Heart left ventricle (tissue), 16 donors: ENCODE measurements around the gene IFITM1. TPM values are rescaled to one million over a fixed set of nuclear protein-coding genes. Genes with fewer than 3 reads are reported as not detected.
"Not testable (repeated sequence)": the region's sequence is repeated elsewhere in the genome, so short reads cannot be mapped to it uniquely, and the experiment has no call there.

Experiments
- ATAC-seq, 4 donors: fragments of 200-7000 bp; cut with Tn5 transposase; one replicate each; pipeline ENCODE4 v1.9.1; 2020 to 2022; ENCODE audit warnings: moderate library complexity in 4 of 4, mild to moderate bottlenecking in 3 of 4, moderate number of reproducible peaks in 1 of 4
- DNase-seq, 5 donors: peaks; one replicate each; pipeline ENCODE4 v3.0.0-alpha.2; 2020
- H3K27ac ChIP-seq, 12 donors: fragments of 200-600 bp; sonication (generic) in 4 of 12; one replicate each; pipeline versions ENCODE4 v1.5.0 to v1.8.0; 2016 to 2022; ENCODE audit warnings: mild to moderate bottlenecking in 2 of 12
- H3K27me3 ChIP-seq, 9 donors: fragments of 200-600 bp; sonication (generic) in 2 of 9; one replicate each; pipeline versions ENCODE4 v1.5.1 to v1.8.0; 2016 to 2022; ENCODE audit warnings: mild to moderate bottlenecking in 3 of 9
- H3K36me3 ChIP-seq, 9 donors: fragments of 200-600 bp; sonication (generic) in 2 of 9; one replicate each; pipeline versions ENCODE4 v1.5.0 to v1.8.0; 2018 to 2022; ENCODE audit warnings: mild to moderate bottlenecking in 2 of 9
- H3K4me1 ChIP-seq, 12 donors: fragments of 200-600 bp; sonication (generic) in 4 of 12; one replicate each; pipeline versions ENCODE4 v1.5.0 to v1.8.0; 2016 to 2022; ENCODE audit warnings: mild to moderate bottlenecking in 3 of 12
- H3K4me3 ChIP-seq, 12 donors: fragments of 200-600 bp; sonication (generic) in 4 of 12; one replicate each; pipeline versions ENCODE4 v1.5.0 to v1.8.0; 2017 to 2022; ENCODE audit warnings: mild to moderate bottlenecking in 9 of 12, moderate library complexity in 4 of 12
- H3K9me3 ChIP-seq, 12 donors: fragments of 200-600 bp; sonication (generic) in 4 of 12; one replicate each; pipeline versions ENCODE4 v1.5.0 to v1.8.0; 2016 to 2022; ENCODE audit warnings: mild to moderate bottlenecking in 1 of 12
- POLR2A ChIP-seq, 2 donors: fragments of 450-650 bp; IDR thresholded peaks; one replicate each; pipeline ENCODE4 v1.6.1; 2017; ENCODE audit warnings: antibody characterized with exemption in 2 of 2, mild to moderate bottlenecking in 2 of 2, moderate library complexity in 2 of 2
- WGBS, 4 donors: extraction: QIAGEN DNeasy Blood & Tissue Kit in 2 of 4; methylation state at CpG; one replicate each; pipeline versions ENCODE4 v1.1.5 to v1.1.7; 2013 to 2018; 5-methylcytosine and 5-hydroxymethylcytosine counted together
- intact Hi-C, 10 donors: fragments of 100-400 bp; cut with DNase I; formaldehyde crosslinking; loops; one replicate each; pipeline versions ENCODE4 v1.11.1 to v1.14.2; 2022
- polyA plus RNA-seq, 2 donors: library from polyadenylated mRNA; stranded (reverse); fragments of 200-250 nt; gene quantifications; one replicate each; pipeline ENCODE4 v1.2.3, GENCODE V29; 2013
- total RNA-seq, 9 donors: library from RNA; depleted of rRNA in 2 of 9; stranded (reverse); fragments of >200 nt in 2 of 9; fragmentation: NEBNext Ultra II Directional in 3 of 9; extraction: Animal tissue kit (Norgen Biotek cat#: 25700) in 3 of 9; gene quantifications; one replicate each; pipeline versions ENCODE4 v1.1.0 to v1.2.4, GENCODE V29; 2016 to 2023
- TF ChIP-seq, protein P1 (sequence below), 12 donors: fragments of 200-600 bp; sonication (generic) in 4 of 12; IDR thresholded peaks; one replicate each; pipeline versions ENCODE4 v1.5.0 to v1.8.0; 2018 to 2022; ENCODE audit warnings: antibody characterized with exemption in 12 of 12, mild to moderate bottlenecking in 5 of 12
- donor health status: ischemic (EF 13 %, LVEDD 7.1; RV severe dilation, severe dysfunction).
- donor health status: healthy with polysubstance abuse.
- donor health status: DM: no; HTN: yes; CAD: no.
- donor health status: DM: no; HTN: no; CAD: no.
- donor health status: ischemic (EF 25% LVEDD 6.9; RV normal size, moderate dysfunction).
- donor health status: ischemic (EF 25% LVEDD 5.7; RV mildly dilated, moderate dysfunction).
- donor health status: healthy.
- donor health status: DM: yes; HTN: yes; CAD: no.
- donor health status: ischemic (EF 35%, LVEDD 5.7; RV mildly dilated, moderate dysfunction).
- donor health status: nonischemic (EF 11% LVEDD 7.7; RV severe dilation, severe dysfunction).
- donor health status: DM: yes; HTN: yes; CAD: no.
- donor health status: PGD.
- donor health status: ischemic (EF 29% LVEDD 5.4; RV normal size, mild dysfunction).
- donor health status: nonischemic (EF 23%, LVEDD 6.1; RV moderate dilation, normal function).

IFITM1 gene
- total and polyA plus RNA-seq, 11 donors, result 61.3 to 278 (median 132) TPM

DNA sequence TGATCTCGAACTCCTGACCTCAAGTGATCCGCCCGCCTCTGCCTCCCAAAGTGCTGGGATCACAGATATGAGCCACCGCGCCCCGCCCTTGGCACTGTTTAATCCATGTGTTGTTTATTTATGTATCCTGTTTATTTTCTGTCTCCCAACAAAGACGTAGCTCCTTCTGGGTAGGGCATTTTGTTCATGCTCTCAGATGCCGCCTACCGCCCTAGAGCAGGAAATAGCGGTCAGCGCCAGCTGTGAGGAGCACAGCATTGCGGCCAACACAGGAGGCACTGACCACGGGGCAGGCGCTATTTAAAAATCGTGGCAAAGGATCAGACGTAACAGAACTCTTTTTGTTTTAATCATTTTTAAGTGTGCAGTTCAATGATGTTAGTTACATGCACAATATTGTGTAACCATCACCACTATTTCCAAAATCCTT lies 45.1 kb upstream of the IFITM1 start:
- peak; percentile 52 to 70 (median 61) for DNase-seq

DNA sequence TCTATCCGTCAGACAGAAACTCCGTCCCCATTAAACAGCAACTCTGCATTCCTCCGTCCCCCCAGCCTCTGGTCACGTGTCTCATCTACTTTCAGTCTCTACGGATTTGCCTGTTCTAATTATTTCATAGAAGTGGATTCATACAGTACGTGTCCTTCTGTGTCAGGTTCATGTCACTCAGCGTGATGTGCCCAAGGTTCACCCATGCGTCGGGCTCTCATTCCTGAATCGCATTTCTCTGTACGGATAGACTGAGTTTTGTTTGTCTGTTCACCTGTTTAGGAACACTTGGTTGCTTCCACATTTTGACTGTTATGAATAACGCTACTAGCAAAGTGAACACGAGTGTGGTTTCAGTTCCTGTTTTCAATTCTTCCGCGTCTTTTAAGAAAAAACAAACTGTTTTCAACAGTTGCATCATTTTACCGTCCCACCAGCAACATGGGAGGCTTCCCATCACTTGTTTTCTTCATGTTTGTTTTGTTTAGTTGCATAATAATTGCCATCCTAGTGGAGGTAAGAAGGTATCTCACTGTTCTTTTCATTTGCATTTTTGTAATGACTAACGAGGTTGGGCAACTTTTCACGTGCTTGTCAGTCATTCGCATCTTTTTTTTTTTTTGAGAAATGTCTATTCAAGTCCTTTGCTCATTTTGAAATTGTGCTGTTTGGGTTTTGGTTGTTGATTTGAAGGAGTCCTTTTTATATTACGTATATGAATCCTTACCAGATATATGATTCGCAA lies 44.5 kb upstream of the IFITM1 start:
- H3K27ac ChIP-seq, result peak overlapping the region in 9 of 12 donors; percentile 1 to 90 (median 49)
- intact Hi-C loops, result no loop called here
- H3K4me3 ChIP-seq, result peak overlapping the region in 5 of 12 donors; percentile 11 to 55 (median 46)
- H3K9me3 ChIP-seq, result peaks cover 0 to 11% (median 2%) of the 10 kb centered on the region in 12 donors
- 47 to 66% (median 60%) methylated on average over 21 of the region's 21 CpGs for WGBS, 4 donors
- peaks cover 0 to 21% (median 0%) of the 10 kb centered on the region in 9 donors for H3K27me3 ChIP-seq
- no peaks in the 10 kb centered on the region for H3K36me3 ChIP-seq
- TF ChIP-seq POLR2A (IDR thresholded peaks at IDR 0.05), result no peak
- TF ChIP-seq, protein P1, sequence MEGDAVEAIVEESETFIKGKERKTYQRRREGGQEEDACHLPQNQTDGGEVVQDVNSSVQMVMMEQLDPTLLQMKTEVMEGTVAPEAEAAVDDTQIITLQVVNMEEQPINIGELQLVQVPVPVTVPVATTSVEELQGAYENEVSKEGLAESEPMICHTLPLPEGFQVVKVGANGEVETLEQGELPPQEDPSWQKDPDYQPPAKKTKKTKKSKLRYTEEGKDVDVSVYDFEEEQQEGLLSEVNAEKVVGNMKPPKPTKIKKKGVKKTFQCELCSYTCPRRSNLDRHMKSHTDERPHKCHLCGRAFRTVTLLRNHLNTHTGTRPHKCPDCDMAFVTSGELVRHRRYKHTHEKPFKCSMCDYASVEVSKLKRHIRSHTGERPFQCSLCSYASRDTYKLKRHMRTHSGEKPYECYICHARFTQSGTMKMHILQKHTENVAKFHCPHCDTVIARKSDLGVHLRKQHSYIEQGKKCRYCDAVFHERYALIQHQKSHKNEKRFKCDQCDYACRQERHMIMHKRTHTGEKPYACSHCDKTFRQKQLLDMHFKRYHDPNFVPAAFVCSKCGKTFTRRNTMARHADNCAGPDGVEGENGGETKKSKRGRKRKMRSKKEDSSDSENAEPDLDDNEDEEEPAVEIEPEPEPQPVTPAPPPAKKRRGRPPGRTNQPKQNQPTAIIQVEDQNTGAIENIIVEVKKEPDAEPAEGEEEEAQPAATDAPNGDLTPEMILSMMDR (IDR thresholded peaks at IDR 0.05), result no peak
- peaks cover 0 to 30% (median 0%) of the 10 kb centered on the region in 12 donors for H3K4me1 ChIP-seq
- ATAC-seq (peak; percentile 22 to 54 (median 42)), DNase-seq (no peak)

More for the DNA sequence above, 45.1 kb upstream of the IFITM1 start:
- H3K27me3 ChIP-seq, result peaks cover 0 to 21% (median 0%) of the 10 kb centered on the region in 9 donors
- peak overlapping the region in 5 of 12 donors; percentile 11 to 55 (median 46) for H3K4me3 ChIP-seq
- H3K36me3 ChIP-seq, intact Hi-C loops: not testable (repeated sequence)
- TF ChIP-seq, protein P1 (IDR thresholded peaks at IDR 0.05), result peak in 3 of 12 donors; percentile 10 to 17 (median 14)
- peaks cover 0 to 11% (median 2%) of the 10 kb centered on the region in 12 donors for H3K9me3 ChIP-seq
- peaks cover 0 to 30% (median 0%) of the 10 kb centered on the region in 12 donors for H3K4me1 ChIP-seq
- ATAC-seq, result peak; percentile 42 to 87 (median 74)
- H3K27ac ChIP-seq, result peak overlapping the region; percentile 1 to 90 (median 48)
- 50 to 63% (median 60%) methylated on average over 16 of the region's 16 CpGs for WGBS, 4 donors

DNA sequence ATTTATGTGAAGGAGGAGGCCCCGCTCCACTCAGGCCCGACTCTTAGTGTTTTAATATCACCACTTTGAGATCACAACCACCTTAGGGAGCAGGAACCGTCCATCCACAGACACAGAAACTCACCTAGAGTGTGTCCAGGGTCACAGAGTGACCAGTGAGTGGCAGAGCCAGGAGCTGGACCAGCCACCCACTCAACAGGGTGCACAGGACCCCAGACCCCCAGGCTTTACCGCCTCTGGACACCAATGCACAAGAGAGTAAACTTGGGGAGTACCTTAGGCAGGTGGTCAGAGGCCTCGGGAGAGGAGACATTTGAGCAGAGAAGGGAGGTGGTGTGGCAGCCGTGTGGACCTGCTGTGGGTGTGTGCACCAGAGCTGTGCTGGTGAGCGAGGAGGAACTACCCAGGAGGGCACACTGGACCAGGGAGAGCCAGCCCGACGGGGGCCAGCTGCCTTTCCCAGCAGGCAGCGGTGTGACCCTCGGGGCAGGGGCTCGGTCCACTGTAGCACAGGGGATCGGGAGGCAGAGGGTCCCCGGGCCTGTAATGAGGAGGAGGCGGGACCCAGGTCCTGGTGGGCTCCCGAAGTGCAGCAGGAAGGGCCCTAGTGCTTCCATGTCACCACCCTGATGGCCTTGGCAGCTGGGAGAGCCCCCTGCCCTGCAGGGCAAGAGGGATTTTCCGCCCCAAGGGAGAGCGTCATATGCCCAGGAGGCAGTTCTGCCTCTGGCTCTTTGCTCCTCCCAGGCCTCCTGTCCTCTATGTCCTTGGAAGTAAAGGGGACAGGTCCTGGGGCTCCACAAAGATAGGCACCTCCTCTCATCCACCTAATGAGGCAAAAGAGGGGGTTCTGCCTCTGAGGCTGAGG lies 43.2 kb upstream of the IFITM1 start:
- Histone ChIP-seq H3K4me3 (no peak overlapping the region), H3K9me3 (peaks cover 0 to 7% (median 2%) of the 10 kb centered on the region in 12 donors), H3K27me3 (peaks cover 0 to 21% (median 0%) of the 10 kb centered on the region in 9 donors), H3K27ac (peak overlapping the region in 2 of 12 donors; percentile 38 to 90), H3K4me1 (peaks cover 0 to 30% (median 0%) of the 10 kb centered on the region in 12 donors), H3K36me3 (no peaks in the 10 kb centered on the region)
- 79 to 82% (median 81%) methylated on average over 17 to 18 of the region's 18 CpGs for WGBS, 4 donors
- peak in 2 of 5 donors; percentile 24 to 48 for DNase-seq
- TF ChIP-seq POLR2A (IDR thresholded peaks at IDR 0.05), result no peak
- TF ChIP-seq, protein P1 (IDR thresholded peaks at IDR 0.05), result no peak
- ATAC-seq, result no peak
- intact Hi-C loops, result loop anchor here in 1 of 10 donors (10.0 kb wide), 1 partner anchor 104 kb away; no protein-coding TSS in a partner anchor
